Uterus (tissue), 4 donors: Measurements from ENCODE around the gene GARIN1A. TPM values are rescaled to one million over a fixed set of nuclear protein-coding genes. Genes with fewer than 3 reads are reported as not detected.

Experiments
- DNase-seq, 2 donors: peaks; one replicate each; pipeline ENCODE4 v3.0.0-alpha.2; 2019 to 2020
- H3K27ac ChIP-seq, 2 donors: fragments of 200-600 bp; sonication (generic); 1 replicate in 1 of 2; 2 replicates in 1 of 2; pipeline ENCODE4 v1.5.1; 2016 to 2018
- H3K27me3 ChIP-seq, 2 donors: fragments of 200-600 bp; sonication (generic); one replicate each; pipeline ENCODE4 v1.5.1; 2018 to 2019; ENCODE audit warnings: control low read depth in 1 of 2
- H3K36me3 ChIP-seq, 2 donors: fragments of 200-600 bp; sonication (generic); one replicate each; pipeline ENCODE4 v1.5.1; 2019; ENCODE audit warnings: control low read depth in 1 of 2
- H3K4me1 ChIP-seq, 2 donors: fragments of 200-600 bp; sonication (generic); one replicate each; pipeline ENCODE4 v1.5.1; 2018 to 2019; ENCODE audit warnings: control low read depth in 1 of 2
- H3K4me3 ChIP-seq, 2 donors: fragments of 200-600 bp; sonication (generic); 1 replicate in 1 of 2; 2 replicates in 1 of 2; pipeline ENCODE4 v1.5.1; 2018 to 2019; ENCODE audit warnings: mild to moderate bottlenecking in 1 of 2
- H3K9me3 ChIP-seq, 2 donors: fragments of 200-600 bp; sonication (generic); one replicate each; pipeline ENCODE4 v1.5.1; 2019; ENCODE audit warnings: control low read depth in 1 of 2
- CTCF ChIP-seq, 4 experiments: fragments of 200-600 bp in 2 of 4; fragments of 450-650 bp in 2 of 4; sonication (generic) in 2 of 4; IDR thresholded peaks; one replicate each; pipeline ENCODE4 v1.5.1; 2016 to 2019; ENCODE audit warnings: antibody characterized with exemption in 4 of 4, mild to moderate bottlenecking in 2 of 4, moderate library complexity in 1 of 4
- POLR2A ChIP-seq, 2 donors: fragments of 450-650 bp; IDR thresholded peaks; one replicate each; pipeline ENCODE4 v1.6.1; 2016; ENCODE audit warnings: antibody characterized with exemption in 2 of 2, mild to moderate bottlenecking in 1 of 2, moderate library complexity in 1 of 2
- intact Hi-C: fragments of 100-400 bp; cut with DNase I; formaldehyde crosslinking; loops from one replicate; pipeline ENCODE4 v1.15.1; 2023; ENCODE audit warnings: low total_unique reads
- total RNA-seq, 4 donors: library from RNA; depleted of rRNA in 3 of 4; stranded (reverse); fragments of >200 nt in 3 of 4; gene quantifications; one replicate each; pipeline versions ENCODE4 v1.1.0 to v1.2.4, GENCODE V29; 2014 to 2023
- donor health status: DM: yes; HTN: yes; CAD: no.

Gene GARIN1A
- total RNA-seq, 4 donors from 2014 or later: 0.35 to 6.6 TPM; not detected in 2

- H3K36me3 ChIP-seq: no peaks in the 10 kb centered on the region
- H3K27ac ChIP-seq: no peak overlapping the region
- H3K4me3 ChIP-seq: no peak overlapping the region
- intact Hi-C loops: no loop called here
- no peaks in the 10 kb centered on the region for H3K9me3 ChIP-seq
- H3K27me3 ChIP-seq: peaks cover 6 to 20% of the 10 kb centered on the region in 2 donors
- no peaks in the 10 kb centered on the region for H3K4me1 ChIP-seq
- TF ChIP-seq POLR2A (IDR thresholded peaks at IDR 0.05): no peak
- TF ChIP-seq CTCF (IDR thresholded peaks at IDR 0.05): no peak
- no peak for DNase-seq
Measured at GRCh38 chr7:128701062-128701785, 29.1 kb downstream of the GARIN1A start.

- intact Hi-C loops: no loop called here
- Histone ChIP-seq H3K9me3 (no peaks in the 10 kb centered on the region), H3K27me3 (peaks cover 0 to under 1% of the 10 kb centered on the region in 2 donors), H3K4me3 (no peak overlapping the region), H3K4me1 (no peaks in the 10 kb centered on the region), H3K36me3 (no peaks in the 10 kb centered on the region), H3K27ac (no peak overlapping the region)
- TF ChIP-seq CTCF (IDR thresholded peaks at IDR 0.05): no peak
- no peak for TF ChIP-seq POLR2A (IDR thresholded peaks at IDR 0.05)
- DNase-seq: no peak
Measured at GRCh38 chr7:128703609-128704241, 31.6 kb downstream of the GARIN1A start.

- intact Hi-C loops: no loop called here
- Histone ChIP-seq H3K4me1 (no peaks in the 10 kb centered on the region), H3K27ac (no peak overlapping the region), H3K27me3 (no peaks in the 10 kb centered on the region), H3K36me3 (no peaks in the 10 kb centered on the region), H3K9me3 (no peaks in the 10 kb centered on the region), H3K4me3 (no peak overlapping the region)
- DNase-seq: no peak
- TF ChIP-seq CTCF (IDR thresholded peaks at IDR 0.05) (no peak), POLR2A (IDR thresholded peaks at IDR 0.05) (no peak)
Measured at GRCh38 chr7:128705891-128706333, 33.8 kb downstream of the GARIN1A start.

- Histone ChIP-seq H3K27ac (no peak overlapping the region), H3K9me3 (no peaks in the 10 kb centered on the region), H3K4me1 (no peaks in the 10 kb centered on the region), H3K4me3 (no peak overlapping the region), H3K36me3 (no peaks in the 10 kb centered on the region), H3K27me3 (no peaks in the 10 kb centered on the region)
- DNase-seq: no peak
- TF ChIP-seq POLR2A (IDR thresholded peaks at IDR 0.05): no peak
- TF ChIP-seq CTCF (IDR thresholded peaks at IDR 0.05): no peak
- intact Hi-C loops: no loop called here
Measured at GRCh38 chr7:128707752-128708151, 35.7 kb downstream of the GARIN1A start.

- DNase-seq: no peak
- Histone ChIP-seq H3K27me3 (no peaks in the 10 kb centered on the region), H3K9me3 (no peaks in the 10 kb centered on the region), H3K4me3 (no peak overlapping the region), H3K4me1 (no peaks in the 10 kb centered on the region), H3K27ac (no peak overlapping the region), H3K36me3 (no peaks in the 10 kb centered on the region)
- TF ChIP-seq CTCF (IDR thresholded peaks at IDR 0.05) (no peak), POLR2A (IDR thresholded peaks at IDR 0.05) (no peak)
- intact Hi-C loops: no loop called here
Measured at GRCh38 chr7:128708235-128708634, 36.1 kb downstream of the GARIN1A start.
